H9 (cell line): ENCODE measurements around the gene RBM46. TPM values are rescaled to one million over a fixed set of nuclear protein-coding genes. Genes with fewer than 3 reads are reported as not detected.

Experiments used
- DNase-seq: peaks from one replicate; pipeline ENCODE4 v3.0.0-alpha.2; 2017
- H2AFZ ChIP-seq: one replicate; pipeline ENCODE4 v1.6.1; 2013; ENCODE audit warnings: mild to moderate bottlenecking, low read length, control low read depth, moderate library complexity
- H2AK5ac ChIP-seq: 2 replicates; pipeline ENCODE4 v1.6.1; 2013; ENCODE audit warnings: low read length, control low read depth, mixed read lengths; ENCODE audit not compliant: insufficient read length
- H2BK120ac ChIP-seq: one replicate; pipeline ENCODE4 v1.6.1; 2013; ENCODE audit warnings: low read depth, mild to moderate bottlenecking, low read length, control low read depth, inconsistent platforms; ENCODE audit not compliant: poor library complexity, severe bottlenecking
- H2BK12ac ChIP-seq: 2 replicates; pipeline ENCODE4 v1.6.1; 2013; ENCODE audit warnings: low read length, control low read depth, mixed read lengths, low read depth; ENCODE audit not compliant: insufficient read length
- H2BK15ac ChIP-seq: 2 replicates; pipeline ENCODE4 v1.6.1; 2013; ENCODE audit warnings: low read depth, low read length, control low read depth
- H2BK20ac ChIP-seq: one replicate; pipeline ENCODE4 v1.6.1; 2013; ENCODE audit warnings: low read depth, mild to moderate bottlenecking, low read length, control low read depth, inconsistent platforms; ENCODE audit not compliant: poor library complexity, severe bottlenecking
- H2BK5ac ChIP-seq: 2 replicates; pipeline ENCODE4 v1.6.1; 2013; ENCODE audit warnings: low read length, control low read depth, mixed read lengths; ENCODE audit not compliant: insufficient read length
- H3K14ac ChIP-seq: 2 replicates; pipeline ENCODE4 v1.6.1; 2013; ENCODE audit warnings: low read length, control low read depth; ENCODE audit not compliant: insufficient read depth
- H3K18ac ChIP-seq: 2 replicates; pipeline ENCODE4 v1.6.1; 2013; ENCODE audit warnings: low read depth, mild to moderate bottlenecking, mixed read lengths, low read length, control low read depth; ENCODE audit not compliant: insufficient read length
- H3K23ac ChIP-seq: 2 replicates; pipeline ENCODE4 v1.6.1; 2013; ENCODE audit warnings: low read length, control low read depth, mixed read lengths, low read depth; ENCODE audit not compliant: insufficient read length
- H3K23me2 ChIP-seq: 2 replicates; pipeline ENCODE4 v1.6.1; 2013; ENCODE audit warnings: low read depth, mild to moderate bottlenecking, mixed read lengths, low read length, control low read depth; ENCODE audit not compliant: insufficient read length, poor library complexity, severe bottlenecking
- H3K27ac ChIP-seq: 2 replicates; pipeline ENCODE4 v1.5.1; 2013; ENCODE audit warnings: low read length, control low read depth, mixed read lengths, low read depth; ENCODE audit not compliant: insufficient read length
- H3K27me3 ChIP-seq: 2 replicates; pipeline ENCODE4 v1.6.1; 2013; ENCODE audit warnings: low read length, control low read depth, inconsistent platforms; ENCODE audit not compliant: insufficient read depth
- H3K4ac ChIP-seq: 2 replicates; pipeline ENCODE4 v1.6.1; 2013; ENCODE audit warnings: low read depth, mild to moderate bottlenecking, control low read depth, inconsistent platforms, low read length, moderate library complexity
- H3K4me1 ChIP-seq: 2 replicates; pipeline ENCODE4 v1.6.1; 2013; ENCODE audit warnings: low read length, control low read depth, inconsistent platforms; ENCODE audit not compliant: insufficient read depth
- H3K4me2 ChIP-seq: 2 replicates; pipeline ENCODE4 v1.6.1; 2013; ENCODE audit warnings: low read length, control low read depth, mixed read lengths; ENCODE audit not compliant: insufficient read length, insufficient read depth
- H3K56ac ChIP-seq: 2 replicates; pipeline ENCODE4 v1.6.1; 2013; ENCODE audit warnings: low read depth, mild to moderate bottlenecking, mixed read lengths, low read length, control low read depth; ENCODE audit not compliant: insufficient read length
- H3K79me1 ChIP-seq: 2 replicates; pipeline ENCODE4 v1.6.1; 2013; ENCODE audit warnings: low read depth, mild to moderate bottlenecking, moderate library complexity, low read length, control low read depth, inconsistent platforms; ENCODE audit not compliant: insufficient read depth, poor library complexity, severe bottlenecking
- H3K79me2 ChIP-seq: 2 replicates; pipeline ENCODE4 v1.6.1; 2013; ENCODE audit warnings: low read length, control low read depth, inconsistent platforms; ENCODE audit not compliant: insufficient read depth
- H3K9ac ChIP-seq: 2 replicates; pipeline ENCODE4 v1.6.1; 2013; ENCODE audit warnings: low read length, control low read depth, mixed read lengths; ENCODE audit not compliant: insufficient read length; ENCODE audit errors: extremely low read depth
- H3K9me3 ChIP-seq: one replicate; pipeline ENCODE4 v1.6.1; 2013; ENCODE audit warnings: low read depth, low read length, inconsistent platforms; ENCODE audit not compliant: control insufficient read depth
- H3T11ph ChIP-seq: one replicate; pipeline ENCODE4 v1.6.1; 2013; ENCODE audit warnings: mild to moderate bottlenecking, low read length, control low read depth, inconsistent platforms
- H4K20me1 ChIP-seq: one replicate; pipeline ENCODE4 v1.6.1; 2013; ENCODE audit not compliant: control insufficient read depth, insufficient read length, insufficient read depth
- H4K5ac ChIP-seq: 2 replicates; pipeline ENCODE4 v1.6.1; 2013; ENCODE audit warnings: low read depth, mild to moderate bottlenecking, mixed read lengths, low read length, control low read depth; ENCODE audit not compliant: insufficient read length
- H4K8ac ChIP-seq: replicated peaks from 2 replicates; pipeline ENCODE4 v1.6.1; 2013; ENCODE audit warnings: low read length, control low read depth, mixed read lengths, low read depth; ENCODE audit not compliant: insufficient read length
- H4K91ac ChIP-seq: 2 replicates; pipeline ENCODE4 v1.6.1; 2013; ENCODE audit warnings: low read depth, mild to moderate bottlenecking, moderate library complexity, mixed read lengths, low read length, control low read depth; ENCODE audit not compliant: insufficient read length
- H3K27ac Mint-ChIP-seq, 3 experiments: 2 replicates in 2 of 3; 3 replicates in 1 of 3; pipeline ENCODE4 v1.8.0; 2020 to 2021; ENCODE audit warnings: mixed read lengths in 3 of 3, mild to moderate bottlenecking in 1 of 3, moderate library complexity in 1 of 3
- H3K27me3 Mint-ChIP-seq: 2 replicates; pipeline ENCODE4 v1.8.0; 2021; ENCODE audit warnings: low read depth, mild to moderate bottlenecking, moderate library complexity, mixed read lengths
- H3K36me3 Mint-ChIP-seq, 3 experiments: 2 replicates in 2 of 3; 3 replicates in 1 of 3; pipeline ENCODE4 v1.8.0; 2020 to 2021; ENCODE audit warnings: low read depth in 3 of 3, mixed read lengths in 3 of 3; ENCODE audit not compliant: insufficient read depth in 1 of 3
- H3K4me1 Mint-ChIP-seq, 2 experiments: 2 replicates each; pipeline ENCODE4 v1.8.0; 2020; ENCODE audit warnings: mixed read lengths in 2 of 2
- H3K4me3 Mint-ChIP-seq, 2 experiments: 2 replicates in 1 of 2; 3 replicates in 1 of 2; pipeline ENCODE4 v1.8.0; 2020 to 2021; ENCODE audit warnings: mild to moderate bottlenecking in 2 of 2, mixed read lengths in 2 of 2, moderate library complexity in 1 of 2
- H3K9me3 Mint-ChIP-seq, 2 experiments: 2 replicates in 1 of 2; 3 replicates in 1 of 2; pipeline ENCODE4 v1.8.0; 2020; ENCODE audit warnings: mild to moderate bottlenecking in 2 of 2, mixed read lengths in 2 of 2, moderate library complexity in 1 of 2
- WGBS: extraction: QIAGEN DNeasy Blood & Tissue Kit; methylation state at CpG from one replicate; pipeline ENCODE4 v1.1.7; 2013; ENCODE audit warnings: missing lambda C conversion rate, low lambda C conversion rate, mixed read lengths; ENCODE audit not compliant: insufficient read length; ENCODE audit errors: extremely low coverage; 5-methylcytosine and 5-hydroxymethylcytosine counted together
- total RNA-seq: library from RNA; stranded (reverse); gene quantifications from 2 replicates; pipeline ENCODE4 v1.2.1, GENCODE V29; 2021
- TF ChIP-seq, protein P1 (sequence below): fragments of 200-600 bp; sonication (generic); conservative IDR thresholded peaks from 3 replicates; pipeline ENCODE4 v1.8.0; 2021; ENCODE audit warnings: antibody characterized with exemption, mild to moderate bottlenecking

RBM46 gene
- total RNA-seq, 1 experiment from 2014 or later: 0.17 TPM

DNA sequence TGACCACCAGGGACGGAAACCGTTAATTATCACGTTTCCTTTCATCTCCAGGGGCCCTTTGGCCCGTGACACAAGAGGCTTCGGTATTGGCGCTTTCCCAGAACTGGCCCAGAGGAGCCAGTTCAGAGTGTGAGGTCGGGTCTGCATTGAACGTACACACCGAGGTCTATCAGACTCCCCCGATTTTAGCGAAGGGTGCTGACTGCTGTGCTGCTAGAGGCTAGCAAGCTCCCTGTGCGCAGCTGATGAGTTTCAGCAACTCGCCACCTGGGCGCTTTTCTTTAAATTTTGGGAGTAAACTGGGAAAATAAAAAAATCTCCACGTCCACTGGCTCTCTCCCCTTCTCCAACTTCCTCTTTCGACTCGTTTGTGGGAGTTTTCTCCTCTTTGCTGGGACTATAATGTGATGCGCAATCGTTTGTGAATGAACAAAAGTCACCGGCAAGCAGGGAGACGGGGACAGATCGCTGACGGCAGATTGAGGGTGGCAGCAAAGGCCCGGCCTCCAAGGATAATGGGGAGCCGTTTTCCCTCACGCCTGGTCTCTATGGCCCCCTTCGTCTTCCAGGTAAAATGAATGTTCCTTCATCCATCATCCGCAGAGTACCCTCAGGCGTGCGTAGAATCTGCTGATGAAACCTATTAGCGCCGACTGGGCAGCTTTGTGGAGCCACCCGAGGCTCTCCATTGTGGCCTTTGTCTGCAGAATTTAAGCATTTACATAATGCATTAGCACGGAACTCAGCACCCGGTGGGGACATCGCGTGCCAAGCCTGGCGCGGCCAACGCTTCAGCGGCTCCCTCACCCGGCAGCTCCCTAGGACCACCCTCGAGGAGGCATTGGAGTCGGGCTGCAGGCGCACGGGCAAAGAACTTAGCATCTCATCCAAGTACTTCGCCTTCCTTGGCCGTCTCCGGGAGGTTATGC is 38.9 kb upstream of the RBM46 start:
- no peak overlapping the region for H3K9ac ChIP-seq
- peaks cover 6% of the 10 kb centered on the region; the same call in 1 of the 2 replicates for H3K27me3 ChIP-seq
- H3K36me3 Mint-ChIP-seq: peaks cover 0 to 5% (median 2%) of the 10 kb centered on the region in 3 experiments; a peak in 4 of 7 replicates
- no peak overlapping the region for H2AFZ ChIP-seq
- H3T11ph ChIP-seq: no peak overlapping the region
- no CpG with 5 or more reads among the region's 49 CpGs for WGBS
- no peak overlapping the region for H3K23ac ChIP-seq
- H3K9me3 Mint-ChIP-seq: no peaks in the 10 kb centered on the region; a peak in 1 of 5 replicates
- peak overlapping the region; percentile 40 to 76 for H3K4me3 Mint-ChIP-seq
- peaks cover 5% of the 10 kb centered on the region; the same call in 1 of the 2 replicates for H3K79me2 ChIP-seq
- no peak overlapping the region for H2AK5ac ChIP-seq
- no peak overlapping the region for H2BK120ac ChIP-seq
- H2BK12ac ChIP-seq: no peak overlapping the region
- H2BK20ac ChIP-seq: no peak overlapping the region
- H3K27me3 Mint-ChIP-seq: peaks cover 84% of the 10 kb centered on the region
- no peaks in the 10 kb centered on the region for H3K9me3 ChIP-seq
- H4K20me1 ChIP-seq: no peaks in the 10 kb centered on the region
- no peak overlapping the region for H3K56ac ChIP-seq
- peaks cover 18% of the 10 kb centered on the region for H3K23me2 ChIP-seq
- peak overlapping the region; percentile 55 to 84 (median 65); a peak in 6 of 7 replicates for H3K27ac Mint-ChIP-seq
- no peaks in the 10 kb centered on the region for H3K79me1 ChIP-seq
- H4K5ac ChIP-seq: no peak overlapping the region
- H2BK15ac ChIP-seq: no peak overlapping the region
- H3K4me2 ChIP-seq: peak overlapping the region; percentile 80
- DNase-seq: peak; percentile 88
- H2BK5ac ChIP-seq: no peak overlapping the region
- no peak overlapping the region for H4K8ac ChIP-seq
- H3K4me1 ChIP-seq: peaks cover 7% of the 10 kb centered on the region
- no peak overlapping the region for H3K4ac ChIP-seq
- TF ChIP-seq, protein P1, sequence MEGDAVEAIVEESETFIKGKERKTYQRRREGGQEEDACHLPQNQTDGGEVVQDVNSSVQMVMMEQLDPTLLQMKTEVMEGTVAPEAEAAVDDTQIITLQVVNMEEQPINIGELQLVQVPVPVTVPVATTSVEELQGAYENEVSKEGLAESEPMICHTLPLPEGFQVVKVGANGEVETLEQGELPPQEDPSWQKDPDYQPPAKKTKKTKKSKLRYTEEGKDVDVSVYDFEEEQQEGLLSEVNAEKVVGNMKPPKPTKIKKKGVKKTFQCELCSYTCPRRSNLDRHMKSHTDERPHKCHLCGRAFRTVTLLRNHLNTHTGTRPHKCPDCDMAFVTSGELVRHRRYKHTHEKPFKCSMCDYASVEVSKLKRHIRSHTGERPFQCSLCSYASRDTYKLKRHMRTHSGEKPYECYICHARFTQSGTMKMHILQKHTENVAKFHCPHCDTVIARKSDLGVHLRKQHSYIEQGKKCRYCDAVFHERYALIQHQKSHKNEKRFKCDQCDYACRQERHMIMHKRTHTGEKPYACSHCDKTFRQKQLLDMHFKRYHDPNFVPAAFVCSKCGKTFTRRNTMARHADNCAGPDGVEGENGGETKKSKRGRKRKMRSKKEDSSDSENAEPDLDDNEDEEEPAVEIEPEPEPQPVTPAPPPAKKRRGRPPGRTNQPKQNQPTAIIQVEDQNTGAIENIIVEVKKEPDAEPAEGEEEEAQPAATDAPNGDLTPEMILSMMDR: no peak
- H3K18ac ChIP-seq: no peak overlapping the region
- H3K4me1 Mint-ChIP-seq: peaks cover 61% of the 10 kb centered on the region in 2 experiments
- no peak overlapping the region for H3K14ac ChIP-seq
- no peak overlapping the region for H4K91ac ChIP-seq
- H3K27ac ChIP-seq: no peak overlapping the region
